22Rv1 (cell line): ENCODE measurements around the gene SAV1.

Source experiments
- ZFX ChIP-seq: fragments of 450-650 bp; IDR thresholded peaks from 2 replicates; pipeline ENCODE4 v1.6.1; 2017; ENCODE audit warnings: antibody characterized with exemption, borderline replicate concordance
- TF ChIP-seq, protein P1 (sequence below): fragments of 450-650 bp; IDR thresholded peaks from 2 replicates; pipeline ENCODE4 v1.5.1; 2017; ENCODE audit warnings: mild to moderate bottlenecking

DNA sequence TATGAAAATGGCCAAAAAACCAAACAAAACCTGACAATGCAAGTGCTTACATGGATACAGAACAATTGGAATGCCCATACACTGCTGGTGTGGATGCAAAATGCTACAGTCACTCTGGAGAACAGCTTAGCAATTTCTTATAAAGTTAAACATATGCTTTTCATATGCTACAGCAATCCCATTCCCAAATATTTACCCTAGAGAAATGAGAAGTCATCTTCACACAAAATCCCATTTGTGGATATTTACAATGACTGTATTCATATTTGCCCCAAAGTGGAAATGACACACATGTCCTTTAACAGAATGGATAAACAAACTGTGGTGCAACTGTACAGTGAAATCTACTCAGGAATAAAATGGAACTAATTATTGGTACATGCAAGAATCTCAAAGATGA, 20.4 kb downstream of the SAV1 start:
- TF ChIP-seq, protein P1, sequence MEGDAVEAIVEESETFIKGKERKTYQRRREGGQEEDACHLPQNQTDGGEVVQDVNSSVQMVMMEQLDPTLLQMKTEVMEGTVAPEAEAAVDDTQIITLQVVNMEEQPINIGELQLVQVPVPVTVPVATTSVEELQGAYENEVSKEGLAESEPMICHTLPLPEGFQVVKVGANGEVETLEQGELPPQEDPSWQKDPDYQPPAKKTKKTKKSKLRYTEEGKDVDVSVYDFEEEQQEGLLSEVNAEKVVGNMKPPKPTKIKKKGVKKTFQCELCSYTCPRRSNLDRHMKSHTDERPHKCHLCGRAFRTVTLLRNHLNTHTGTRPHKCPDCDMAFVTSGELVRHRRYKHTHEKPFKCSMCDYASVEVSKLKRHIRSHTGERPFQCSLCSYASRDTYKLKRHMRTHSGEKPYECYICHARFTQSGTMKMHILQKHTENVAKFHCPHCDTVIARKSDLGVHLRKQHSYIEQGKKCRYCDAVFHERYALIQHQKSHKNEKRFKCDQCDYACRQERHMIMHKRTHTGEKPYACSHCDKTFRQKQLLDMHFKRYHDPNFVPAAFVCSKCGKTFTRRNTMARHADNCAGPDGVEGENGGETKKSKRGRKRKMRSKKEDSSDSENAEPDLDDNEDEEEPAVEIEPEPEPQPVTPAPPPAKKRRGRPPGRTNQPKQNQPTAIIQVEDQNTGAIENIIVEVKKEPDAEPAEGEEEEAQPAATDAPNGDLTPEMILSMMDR: no peak
- no peak for TF ChIP-seq ZFX
